Middle frontal gyrus (tissue), 1 donor: Measurements from ENCODE around the gene NSMCE3.
"Not testable (repeated sequence)": the region's sequence is repeated elsewhere in the genome, so short reads cannot be mapped to it uniquely, and the experiment has no call there.

Source experiments
- DNase-seq: peaks from one replicate; pipeline ENCODE4 v3.0.0-alpha.2; 2015; ENCODE audit warnings: low spot score; ENCODE audit errors: extremely low spot score

NSMCE3 gene

GRCh38 chr15:29270169-29270955 lies 740 bp upstream of the NSMCE3 start:
- no peak for DNase-seq

GRCh38 chr15:29268706-29269484 lies 727 bp downstream of the NSMCE3 start:
- DNase-seq: no peak

GRCh38 chr15:29266052-29266582 lies 3.5 kb downstream of the NSMCE3 start:
- no peak for DNase-seq

- no peak for DNase-seq
Measured at GRCh38 chr15:29263289-29263688, 6.3 kb downstream of the NSMCE3 start.

GRCh38 chr15:29262738-29263137 lies 6.9 kb downstream of the NSMCE3 start:
- no peak for DNase-seq

- DNase-seq: no peak
Measured at GRCh38 chr15:29260896-29261295, 8.7 kb downstream of the NSMCE3 start.

GRCh38 chr15:29259233-29259632 lies 10.4 kb downstream of the NSMCE3 start:
- no peak for DNase-seq

GRCh38 chr15:29252234-29252633 lies 17.4 kb downstream of the NSMCE3 start:
- no peak for DNase-seq

- DNase-seq: no peak
Measured at GRCh38 chr15:29244544-29244943, 25.1 kb downstream of the NSMCE3 start.

GRCh38 chr15:29244123-29244522 lies 25.5 kb downstream of the NSMCE3 start:
- DNase-seq: no peak

- DNase-seq: no peak
Measured at GRCh38 chr15:29242456-29243242, 27.0 kb downstream of the NSMCE3 start.

GRCh38 chr15:29241207-29241606 lies 28.4 kb downstream of the NSMCE3 start:
- no peak for DNase-seq

- DNase-seq: no peak
Measured at GRCh38 chr15:29239395-29239794, 30.2 kb downstream of the NSMCE3 start.

- no peak for DNase-seq
Measured at GRCh38 chr15:29233566-29233965, 36.1 kb downstream of the NSMCE3 start.

- no peak for DNase-seq
Measured at GRCh38 chr15:29226436-29227208, 43.0 kb downstream of the NSMCE3 start.

- DNase-seq: no peak
Measured at GRCh38 chr15:29225534-29226234, 43.9 kb downstream of the NSMCE3 start.

- not testable (repeated sequence) for DNase-seq
Measured at GRCh38 chr15:29224987-29225363, 44.6 kb downstream of the NSMCE3 start.

- DNase-seq: not testable (repeated sequence)
Measured at GRCh38 chr15:29224235-29224986, 45.2 kb downstream of the NSMCE3 start.

- DNase-seq: no peak
Measured at GRCh38 chr15:29223640-29224039, 46.0 kb downstream of the NSMCE3 start.
